Measurements from ENCODE around the gene TUT7.
"Not testable (repeated sequence)": the region's sequence is repeated elsewhere in the genome, so short reads cannot be mapped to it uniquely, and the experiment has no call there.

The TUT7 gene

GRCh38 chr9:86354011-86354817 is at the start of gene TUT7:
TUT7 (minus strand) TSS chr9:86354410; CDS start chr9:86353199, 1,211 bp downstream.
- DNase-seq, result no peak

DNA sequence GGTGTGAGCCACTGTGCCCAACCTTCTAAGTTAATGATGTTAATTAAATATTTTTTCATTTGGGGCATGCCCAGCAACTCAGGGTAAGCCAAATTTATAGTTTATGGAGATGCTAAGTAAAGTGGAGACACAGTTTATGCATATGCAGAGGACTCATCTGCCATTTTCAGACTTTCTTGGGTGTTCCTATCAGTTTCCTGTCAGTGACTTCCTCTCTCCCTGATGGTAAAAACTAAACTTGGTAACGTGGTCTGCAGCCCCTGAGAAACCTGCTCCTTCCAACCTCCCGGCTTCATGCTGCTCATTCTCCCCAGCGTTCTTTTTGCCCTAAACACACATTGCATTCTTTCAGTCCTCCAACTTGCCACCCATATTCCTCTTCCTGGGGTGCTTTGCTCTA is 48.4 kb upstream of the TUT7 start:
- DNase-seq, result no peak

- no peak for DNase-seq
These were observed 42.2 kb upstream of the TUT7 start for GRCh38 chr9:86396412-86396811.

DNA sequence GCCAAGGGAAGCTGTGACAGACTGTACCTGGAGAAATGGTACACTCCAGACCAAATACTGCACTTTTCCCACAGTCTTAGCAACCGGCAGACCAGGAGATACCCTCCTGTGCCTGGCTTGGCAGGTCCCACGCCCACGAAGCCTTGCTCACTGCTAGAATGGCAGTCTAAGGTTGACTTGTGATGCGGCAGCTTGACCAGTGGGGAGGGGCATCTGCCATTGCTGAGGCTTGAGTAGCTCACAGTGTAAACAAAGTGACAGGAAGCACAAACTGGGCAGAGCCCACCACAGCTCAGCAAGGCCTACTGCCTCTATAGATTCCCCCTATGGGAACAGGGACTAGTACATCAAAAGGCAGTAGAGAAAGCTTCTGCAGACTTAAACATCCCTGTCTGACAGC is 36.0 kb upstream of the TUT7 start:
- not testable (repeated sequence) for DNase-seq

DNA sequence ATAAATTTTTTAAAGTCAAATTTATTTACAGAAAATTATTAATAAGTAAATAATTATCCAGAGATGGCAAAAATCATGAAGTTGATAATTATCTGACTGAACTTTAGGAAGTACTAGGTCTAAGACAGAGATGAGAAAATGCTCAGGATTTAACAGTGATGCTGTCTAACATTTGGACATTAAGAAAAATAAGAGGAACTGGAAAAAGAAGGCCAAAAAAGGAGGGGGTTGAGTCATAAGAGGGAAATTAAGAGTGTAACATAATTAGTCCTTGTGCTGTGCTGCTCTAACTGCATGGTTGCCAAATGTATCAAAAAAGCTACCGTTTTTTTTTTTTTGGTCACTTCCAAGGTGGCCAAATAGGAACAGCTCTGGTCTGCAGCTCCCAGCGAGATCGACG is 35.4 kb upstream of the TUT7 start:
- DNase-seq, result no peak

- DNase-seq, result no peak
These were observed 33.2 kb upstream of the TUT7 start for GRCh38 chr9:86387376-86387775.

- DNase-seq, result not testable (repeated sequence)
These were observed 28.8 kb upstream of the TUT7 start for GRCh38 chr9:86383000-86383399.

DNA sequence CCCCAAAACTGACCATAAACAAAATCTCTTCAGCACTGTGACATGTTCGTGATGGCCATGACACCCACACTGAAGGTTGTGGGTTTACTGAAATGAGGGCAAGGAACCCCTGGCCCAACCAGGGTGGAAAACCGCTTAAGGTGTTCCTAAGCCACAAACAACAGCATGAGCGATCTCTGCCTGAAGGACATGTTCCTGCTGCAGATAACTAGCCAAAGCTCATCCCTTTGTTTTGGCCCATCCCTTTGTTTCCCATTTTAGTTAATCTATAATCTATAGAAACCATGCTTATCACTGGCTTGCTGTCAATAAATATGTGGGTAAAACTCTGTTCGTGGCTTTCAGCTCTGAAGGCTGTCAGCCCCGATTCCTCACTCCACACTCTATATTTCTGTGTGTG is 21.8 kb upstream of the TUT7 start:
- DNase-seq, result no peak

DNA sequence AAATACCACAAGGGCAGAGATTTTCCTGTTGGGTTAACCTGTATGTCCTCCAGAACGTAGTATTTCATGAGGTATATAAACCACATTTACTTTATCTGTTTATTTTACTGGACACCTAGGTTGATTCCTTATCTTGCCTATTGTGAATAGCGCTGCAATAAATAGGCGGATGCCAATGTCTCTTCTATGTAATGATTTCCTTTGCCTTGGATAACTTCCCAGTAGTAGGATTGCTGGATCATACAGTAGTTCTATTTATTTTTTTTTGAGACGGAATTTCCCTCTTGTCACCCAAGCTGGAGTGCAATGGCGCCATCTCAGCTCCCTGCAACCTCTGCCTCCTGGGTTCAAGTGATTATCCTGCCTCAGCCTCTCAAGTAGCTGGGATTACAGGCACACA is 15.6 kb upstream of the TUT7 start:
- no peak for DNase-seq

DNA sequence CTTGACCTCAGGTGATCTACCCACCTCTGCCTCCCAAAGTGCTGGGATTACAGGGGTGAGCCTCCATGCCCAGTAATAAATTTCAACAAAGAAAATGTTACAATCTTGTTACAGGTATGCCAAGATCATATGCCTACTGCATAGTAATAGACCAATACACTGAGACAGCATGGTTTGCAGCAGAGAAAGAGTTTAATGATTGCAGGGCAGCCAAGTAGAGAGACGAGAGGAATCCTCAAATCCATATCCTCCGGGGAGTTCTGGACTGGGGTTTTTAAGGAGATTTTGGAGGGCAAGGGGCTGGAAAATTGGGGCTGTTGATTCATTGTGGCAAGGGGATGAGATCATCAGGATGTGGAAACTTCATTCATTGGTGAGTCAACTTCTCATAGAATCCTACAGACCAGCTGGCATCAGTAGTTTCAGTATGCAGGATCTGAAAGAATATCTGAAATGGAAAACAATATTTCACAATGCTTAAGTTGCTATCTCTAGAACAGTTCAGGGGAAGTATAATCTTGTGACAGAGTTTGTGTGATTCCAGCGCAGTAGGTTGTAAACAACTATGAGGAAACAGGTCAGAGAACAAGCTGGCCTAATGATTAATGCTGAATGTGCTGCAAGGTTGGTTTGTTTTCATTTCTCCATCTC is 14.8 kb upstream of the TUT7 start:
- no peak for DNase-seq

DNA sequence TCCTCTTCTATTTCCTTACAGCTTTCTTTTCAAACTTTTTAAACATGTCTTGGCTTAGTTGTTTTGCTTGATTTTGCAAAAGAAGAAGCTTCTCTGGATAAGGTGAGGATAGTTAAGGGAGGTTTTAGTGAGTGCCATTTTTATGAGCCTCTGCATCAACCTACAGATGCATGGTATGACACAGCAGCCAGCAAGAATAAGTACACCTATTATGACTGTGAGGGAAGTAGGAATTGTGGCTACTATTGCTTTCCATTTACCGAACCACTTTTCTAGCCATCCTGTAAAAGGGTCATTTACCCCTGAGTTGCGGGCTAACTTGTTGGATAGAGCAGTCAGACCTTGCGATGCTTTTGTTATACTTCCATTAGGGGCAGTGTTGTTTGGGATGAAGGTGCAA is 7.0 kb upstream of the TUT7 start:
- no peak for DNase-seq

DNA sequence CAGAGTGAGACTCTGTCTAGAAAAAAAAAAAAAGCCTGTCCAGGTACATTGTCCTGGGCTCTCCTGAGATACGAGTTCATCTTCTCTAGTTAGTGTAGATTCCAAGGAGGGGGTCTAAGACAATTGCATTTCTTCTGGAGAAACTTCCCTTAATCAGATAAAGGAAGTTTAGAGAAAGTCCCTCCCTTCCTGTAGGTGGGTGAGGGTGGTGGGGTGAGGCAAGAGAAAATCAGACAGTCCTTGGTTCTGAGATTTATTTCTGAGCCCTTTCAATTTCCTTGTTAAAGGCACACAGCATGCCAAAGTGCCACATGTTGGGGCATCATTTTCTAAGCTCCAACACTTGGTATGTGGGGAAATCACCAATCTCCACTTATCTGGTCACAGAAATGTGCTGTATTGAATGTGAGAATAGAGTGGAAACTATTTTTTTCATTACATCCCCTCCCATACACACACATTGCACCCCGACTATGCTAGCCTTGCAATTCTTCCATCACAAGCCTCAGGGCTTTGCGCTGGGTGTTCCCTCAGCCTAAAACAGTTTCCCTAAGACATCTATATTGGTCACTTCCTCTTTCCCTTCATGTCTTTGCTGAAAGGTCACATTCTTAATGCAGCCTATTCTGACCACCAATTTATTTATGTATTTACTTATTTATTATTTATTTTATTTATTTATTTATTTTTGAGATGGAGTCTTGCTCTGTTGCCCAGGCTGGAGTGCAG is 5.1 kb upstream of the TUT7 start:
- no peak for DNase-seq

DNA sequence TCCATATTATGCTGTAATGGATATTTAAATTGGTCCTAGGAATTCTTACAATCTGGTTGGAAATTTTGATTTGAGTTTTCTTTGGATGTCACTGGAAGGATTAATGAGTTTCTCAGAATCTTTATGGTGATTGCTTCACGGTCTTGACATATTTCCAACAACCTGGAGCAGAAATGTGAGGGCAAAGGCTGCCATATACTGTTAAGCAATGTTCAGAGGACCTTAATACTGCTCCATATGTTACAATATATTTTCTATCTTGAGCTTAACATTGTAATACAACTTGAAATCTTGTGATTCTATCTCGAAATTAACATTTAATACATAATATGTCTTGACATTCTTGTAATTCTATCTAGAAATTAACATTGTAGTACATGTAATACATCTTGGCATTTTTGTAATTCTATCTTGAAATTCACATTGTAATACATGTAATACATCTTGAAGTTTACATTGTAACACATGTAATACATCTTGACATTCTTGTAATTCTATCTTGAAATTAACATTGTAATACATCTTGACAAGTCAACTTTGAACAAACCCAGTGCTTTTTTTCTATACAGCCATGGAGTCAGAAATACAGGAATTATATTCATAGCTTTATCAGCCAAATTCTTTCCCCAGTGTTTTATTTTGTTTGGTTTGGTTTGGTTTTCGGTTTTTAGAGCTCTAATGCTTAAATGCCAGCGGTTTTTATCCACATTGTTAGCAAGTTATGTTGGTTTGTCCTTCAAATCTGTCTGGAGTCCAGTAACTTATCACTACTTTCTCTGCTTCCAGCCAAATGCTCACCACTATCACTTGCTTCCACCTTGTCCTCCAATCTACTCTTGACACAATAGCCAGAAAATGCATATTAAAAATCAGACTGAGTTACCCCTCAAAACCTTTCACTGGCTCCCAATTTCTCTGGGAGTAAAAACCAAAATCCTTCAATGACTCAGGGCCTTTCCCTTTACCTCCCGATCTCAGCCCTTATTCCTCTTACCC is 3.0 kb upstream of the TUT7 start:
- no peak for DNase-seq

DNA sequence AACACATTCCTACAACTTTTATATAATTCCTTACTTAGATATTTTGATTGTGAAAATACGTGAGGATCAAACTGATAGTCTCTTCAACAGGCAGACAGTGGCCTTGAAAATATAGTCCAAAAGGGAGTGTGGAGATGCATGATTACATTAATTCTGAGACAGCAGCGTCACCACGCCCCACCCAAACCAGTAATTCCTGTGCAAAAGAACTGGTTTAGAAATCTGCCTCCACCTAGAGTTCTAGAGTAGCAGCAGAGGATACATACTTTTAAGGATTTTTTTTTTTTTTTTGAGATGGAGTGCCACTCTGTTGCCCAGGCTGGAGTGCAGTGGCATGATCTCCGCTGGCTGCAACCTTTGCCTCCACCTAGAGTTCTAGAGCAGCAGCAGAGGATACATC is 1.6 kb upstream of the TUT7 start:
- DNase-seq, result no peak

DNA sequence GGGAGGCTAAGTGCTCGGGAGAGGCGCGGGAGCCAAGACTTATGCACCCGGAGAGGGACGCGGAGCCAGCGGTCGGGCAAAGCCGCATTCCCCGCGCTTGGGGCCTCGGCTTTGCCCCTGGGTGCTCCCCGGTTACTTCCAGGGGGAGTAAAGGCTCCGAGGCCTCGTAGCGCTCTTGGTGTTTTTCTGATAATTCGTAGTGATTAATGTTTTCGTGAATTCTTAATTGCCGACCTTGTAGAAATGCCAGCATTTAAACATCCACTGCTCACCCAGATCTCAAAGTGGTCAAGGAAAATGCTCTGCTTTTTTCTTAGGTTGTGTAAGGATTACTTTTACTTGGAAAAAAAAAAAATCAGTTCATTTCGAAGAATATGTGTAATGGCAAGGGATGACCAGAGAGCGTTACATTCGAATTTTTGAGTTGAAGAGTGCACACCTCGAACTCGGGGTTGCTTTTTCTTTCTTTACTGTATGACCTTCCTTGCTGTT is 654 bp upstream of the TUT7 start:
- no peak for DNase-seq

- no peak for DNase-seq
These were observed 577 bp downstream of the TUT7 start for GRCh38 chr9:86353655-86354010.

DNA sequence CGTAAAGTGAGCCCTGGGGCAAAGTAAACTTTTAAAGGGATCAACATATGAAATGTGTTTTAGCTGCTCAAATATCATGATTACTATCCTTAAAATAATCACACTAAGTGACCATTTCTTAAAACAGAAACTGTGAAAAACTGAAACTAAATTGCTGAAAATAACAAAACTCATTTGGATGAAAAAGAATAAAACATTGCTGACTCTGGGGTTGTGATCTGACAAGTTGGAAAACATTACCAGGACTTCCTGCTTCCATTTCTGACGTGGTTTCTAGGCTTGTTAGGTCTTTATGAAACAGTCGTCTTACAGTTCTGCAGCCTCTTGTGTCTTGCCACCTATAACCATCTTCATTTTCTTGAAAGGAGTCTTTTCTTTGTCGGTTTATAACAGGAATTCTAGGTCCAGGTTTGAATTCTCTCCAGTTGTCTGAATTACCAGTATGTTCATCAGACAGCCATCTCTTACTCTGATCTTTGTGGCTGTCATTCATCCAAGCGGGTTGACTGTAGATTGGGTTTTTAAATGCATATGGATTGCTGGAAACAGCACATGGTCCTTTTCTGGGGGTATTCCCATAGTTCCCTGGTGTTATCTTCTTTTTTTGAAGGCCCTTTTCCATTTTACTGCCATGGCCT is 1.7 kb downstream of the TUT7 start:
- DNase-seq, result no peak

- no peak for DNase-seq
These were observed 2.3 kb downstream of the TUT7 start for GRCh38 chr9:86351880-86352279.

DNA sequence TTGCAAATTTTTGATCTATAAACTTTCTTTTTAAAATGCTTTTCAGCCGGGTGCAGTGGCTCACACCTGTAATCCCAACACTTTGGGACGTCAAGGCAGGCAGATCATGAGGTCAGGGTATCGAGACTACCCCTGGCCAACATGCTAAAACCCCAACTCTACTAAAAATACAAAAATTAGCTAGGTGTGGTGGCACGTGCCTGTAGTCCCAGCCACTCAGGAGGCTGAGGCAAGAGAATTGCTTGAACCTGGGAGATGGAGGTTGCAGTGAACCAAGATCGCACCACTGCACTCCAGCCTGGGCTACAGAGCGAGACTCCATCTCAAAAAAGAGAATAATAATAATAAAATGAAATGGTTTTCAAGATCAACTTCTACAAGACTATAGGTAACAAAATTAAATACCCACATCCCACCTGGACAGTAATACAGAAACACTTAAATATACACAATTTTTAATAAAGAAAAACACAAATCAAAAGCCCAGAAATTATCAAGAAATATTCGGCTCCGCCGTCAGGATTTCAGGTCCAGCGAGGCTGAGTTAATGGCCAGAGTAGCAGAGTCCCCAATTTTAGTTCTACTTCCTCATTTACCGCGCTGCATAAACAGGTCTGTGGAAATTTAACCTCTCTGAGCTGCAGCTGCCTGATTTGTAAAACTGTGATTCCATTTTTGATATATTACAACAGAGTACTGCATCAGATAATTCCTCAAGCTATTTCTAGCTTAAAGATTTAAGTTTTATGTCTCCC is 4.0 kb downstream of the TUT7 start:
- no peak for DNase-seq

DNA sequence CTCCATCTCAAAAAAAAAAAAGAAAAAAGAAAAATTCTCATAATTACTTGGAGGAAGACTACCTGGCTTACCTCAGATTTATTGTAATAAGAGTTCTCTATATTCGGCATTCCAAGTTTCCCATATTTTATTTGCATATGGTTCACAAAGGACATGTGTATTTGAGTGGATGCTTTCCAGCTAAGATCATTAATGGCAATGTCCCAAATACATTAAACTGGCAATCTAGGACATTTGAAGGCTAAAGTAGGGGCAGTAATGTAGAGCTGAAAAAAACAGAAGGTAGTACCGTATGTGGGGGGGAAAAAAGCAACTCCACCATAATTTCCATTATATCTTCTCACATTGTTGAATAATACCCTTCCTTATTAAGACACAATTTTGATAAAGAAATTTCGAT is 4.9 kb downstream of the TUT7 start:
- DNase-seq, result no peak

- no peak for DNase-seq
These were observed 6.2 kb downstream of the TUT7 start for GRCh38 chr9:86347991-86348390.
